HL-60 (cell line): ENCODE data around the gene TOP1.

Source experiments
- DNase-seq, 2 experiments: peaks; one replicate each; pipeline ENCODE4 v3.0.0-alpha.2; 2010 to 2020; ENCODE audit warnings: low read depth in 1 of 2, low spot score in 1 of 2
- H3K27ac ChIP-seq: fragments of 250-450 bp; sonication (Bioruptor Pico); replicated peaks from 2 replicates; pipeline ENCODE4 v1.5.1; 2020; ENCODE audit warnings: mild to moderate bottlenecking, moderate library complexity
- H3K27me3 ChIP-seq: fragments of 250-450 bp; sonication (Bioruptor Pico); 2 replicates; pipeline ENCODE4 v1.5.1; 2021; ENCODE audit warnings: mild to moderate bottlenecking, moderate library complexity; ENCODE audit not compliant: insufficient read depth, poor library complexity, severe bottlenecking
- H3K4me3 ChIP-seq: replicated peaks from 2 replicates; pipeline ENCODE4 v1.5.1; 2011; ENCODE audit warnings: mild to moderate bottlenecking, control low read depth, low read length; ENCODE audit not compliant: insufficient read depth
- CTCF ChIP-seq: IDR thresholded peaks from one replicate; pipeline ENCODE4 v1.5.1; 2011; ENCODE audit warnings: low read length, control low read depth, inconsistent platforms; ENCODE audit not compliant: insufficient read depth
- GABPA ChIP-seq: IDR thresholded peaks from 2 replicates; pipeline ENCODE4 v1.6.1; 2012; ENCODE audit warnings: low read depth
- POLR2AphosphoS5 ChIP-seq: IDR thresholded peaks from 2 replicates; pipeline ENCODE4 v1.6.1; 2012; ENCODE audit warnings: low read depth
- REST ChIP-seq: IDR thresholded peaks from 2 replicates; pipeline ENCODE4 v1.6.1; 2012; ENCODE audit warnings: low read depth; ENCODE audit not compliant: insufficient replicate concordance
- SPI1 ChIP-seq: IDR thresholded peaks from 2 replicates; pipeline ENCODE4 v1.6.1; 2012; ENCODE audit warnings: low read depth, mild to moderate bottlenecking, borderline replicate concordance

TOP1 gene

GRCh38 chr20:41054070-41054846 lies 25.6 kb downstream of the TOP1 start:
- H3K4me3 ChIP-seq, result no peak overlapping the region
- no peak overlapping the region for H3K27ac ChIP-seq
- H3K27me3 ChIP-seq, result no peaks in the 10 kb centered on the region
- no peak for DNase-seq
- TF ChIP-seq REST (no peak), CTCF (no peak), SPI1 (no peak), POLR2AphosphoS5 (no peak), GABPA (no peak)

- no peaks in the 10 kb centered on the region for H3K27me3 ChIP-seq
- H3K4me3 ChIP-seq, result no peak overlapping the region
- no peak overlapping the region for H3K27ac ChIP-seq
- DNase-seq, result no peak
- no peak for TF ChIP-seq GABPA
- TF ChIP-seq CTCF, result no peak
- no peak for TF ChIP-seq REST
- no peak for TF ChIP-seq SPI1
- no peak for TF ChIP-seq POLR2AphosphoS5
These were observed 26.2 kb downstream of the TOP1 start for GRCh38 chr20:41054847-41055230.

GRCh38 chr20:41055679-41056078 lies 27.1 kb downstream of the TOP1 start:
- TF ChIP-seq SPI1 (no peak), REST (no peak), POLR2AphosphoS5 (no peak), GABPA (no peak), CTCF (no peak)
- H3K27ac ChIP-seq, result no peak overlapping the region
- DNase-seq, result no peak
- H3K4me3 ChIP-seq, result no peak overlapping the region
- H3K27me3 ChIP-seq, result no peaks in the 10 kb centered on the region
